Measurements from ENCODE around the gene ATP8A2.
"Not testable (repeated sequence)": the region's sequence is repeated elsewhere in the genome, so short reads cannot be mapped to it uniquely, and the experiment has no call there.

Gene ATP8A2

DNA sequence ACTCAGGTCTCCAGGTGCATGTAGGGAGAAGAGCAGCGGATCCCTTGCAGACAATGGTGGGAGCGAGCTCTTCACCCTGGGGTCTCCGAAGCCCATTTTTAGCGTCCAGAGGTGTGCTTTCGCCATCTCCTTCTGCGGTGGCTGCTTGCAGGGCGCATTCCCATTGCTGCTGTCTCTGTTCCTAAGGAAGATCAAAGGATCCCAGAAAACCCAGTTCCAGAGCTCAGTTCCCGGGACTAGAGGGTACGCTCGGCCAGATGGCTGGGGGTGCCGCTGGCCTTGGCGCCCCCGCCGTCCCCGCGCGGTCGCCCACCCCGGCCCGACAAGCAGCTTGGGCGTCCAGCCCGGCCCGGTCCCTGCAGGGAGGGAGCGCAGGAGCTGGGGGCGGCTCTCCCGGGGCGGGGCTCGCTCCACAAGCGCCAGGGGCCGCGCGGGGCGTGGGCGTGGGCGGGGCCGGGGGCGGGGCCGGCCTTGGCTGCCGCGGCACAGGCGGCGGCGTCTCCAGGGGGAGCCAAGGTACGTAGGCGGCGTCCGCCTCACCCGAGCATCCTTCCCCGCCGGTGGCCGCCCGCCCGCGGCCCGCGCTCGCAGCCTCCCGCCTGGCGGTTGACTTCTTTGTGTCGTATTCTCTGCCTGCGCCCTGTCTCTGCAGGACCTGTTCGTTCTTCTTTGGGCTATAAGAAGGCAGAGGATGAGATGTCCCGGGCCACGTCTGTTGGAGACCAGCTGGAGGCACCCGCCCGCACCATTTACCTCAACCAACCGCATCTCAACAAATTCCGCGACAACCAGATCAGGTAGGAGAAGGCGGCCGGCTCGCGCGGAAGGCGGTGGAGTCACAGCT is 96.8 kb downstream of the ATP8A2 start:
- H3K27me3 Mint-ChIP-seq: peaks cover 31% of the 10 kb centered on the region
- peak overlapping the region; percentile 44 for H3K4me3 Mint-ChIP-seq
- no peak overlapping the region for H3K27ac Mint-ChIP-seq
- no peaks in the 10 kb centered on the region for H3K36me3 Mint-ChIP-seq
- peaks cover 12% of the 10 kb centered on the region for H3K4me1 Mint-ChIP-seq
- H3K9me3 Mint-ChIP-seq: no peaks in the 10 kb centered on the region

DNA sequence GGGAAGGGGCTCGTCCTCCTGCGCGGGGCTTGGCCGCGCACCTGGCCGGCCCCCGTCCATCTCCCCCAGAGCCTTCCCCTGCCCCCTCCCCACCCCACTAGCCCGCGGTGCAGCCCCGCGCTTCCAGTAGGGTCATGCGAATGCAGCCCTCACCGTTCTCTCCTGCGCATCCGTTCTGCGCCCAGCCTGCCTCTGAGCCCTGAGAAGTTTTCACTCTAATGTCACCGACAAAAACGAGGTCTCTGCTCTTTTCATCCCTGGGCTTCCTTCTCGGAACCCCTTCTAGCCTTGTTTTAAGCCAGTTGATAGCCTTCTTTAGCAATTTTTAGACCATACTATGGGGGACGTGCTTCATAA is 97.4 kb downstream of the ATP8A2 start:
- H3K27me3 Mint-ChIP-seq: peaks cover 31% of the 10 kb centered on the region

DNA sequence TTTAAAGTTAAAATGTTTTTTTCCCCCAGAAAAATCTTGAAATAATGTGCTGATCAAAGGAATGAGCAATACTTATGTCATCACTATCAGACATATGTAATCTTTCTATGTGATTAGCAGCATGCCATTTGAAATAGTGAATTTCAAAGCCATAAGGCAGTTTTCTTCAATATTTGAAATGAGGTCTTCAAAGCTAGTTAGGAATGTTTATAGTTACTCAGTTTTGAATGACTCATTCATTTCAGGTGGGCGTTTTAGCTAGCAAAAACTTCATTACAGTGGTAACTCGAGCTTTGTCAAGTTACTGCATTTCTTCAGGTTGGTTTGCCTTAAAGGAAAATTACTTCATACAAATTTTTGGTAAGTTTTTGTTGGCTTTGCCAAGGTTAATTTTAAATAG is 102.1 kb downstream of the ATP8A2 start:
- H3K27ac Mint-ChIP-seq: no peak overlapping the region
- H3K9me3 Mint-ChIP-seq: no peaks in the 10 kb centered on the region
- no peaks in the 10 kb centered on the region for H3K36me3 Mint-ChIP-seq
- H3K4me3 Mint-ChIP-seq: no peak overlapping the region
- H3K27me3 Mint-ChIP-seq: peaks cover 26% of the 10 kb centered on the region
- H3K4me1 Mint-ChIP-seq: peaks cover 10% of the 10 kb centered on the region

More for the DNA sequence above, 97.4 kb downstream of the ATP8A2 start:
- Mint-ChIP-seq H3K36me3 (no peaks in the 10 kb centered on the region), H3K27ac (no peak overlapping the region), H3K4me3 (peak overlapping the region; percentile 17), H3K4me1 (peaks cover 12% of the 10 kb centered on the region), H3K9me3 (no peaks in the 10 kb centered on the region)

DNA sequence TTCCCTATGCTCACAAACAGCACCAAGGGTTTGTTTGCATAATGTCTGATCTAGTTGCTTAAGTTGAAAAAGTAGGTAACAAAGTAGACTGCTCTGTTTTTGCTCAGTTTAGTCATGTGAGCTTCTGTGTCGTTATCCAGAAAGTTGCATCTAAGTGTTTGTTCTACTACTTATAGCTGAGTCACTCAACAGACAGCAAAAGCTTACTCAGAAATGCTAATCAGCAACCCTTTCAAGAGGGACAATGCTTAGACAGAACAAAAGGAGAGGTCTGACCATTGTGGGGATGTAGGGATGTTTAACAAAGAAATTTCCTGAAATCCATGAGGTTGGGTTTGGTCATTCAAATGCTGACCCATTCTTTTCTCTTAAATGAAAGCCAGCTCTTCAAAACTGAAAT is 106.4 kb downstream of the ATP8A2 start:
- Mint-ChIP-seq H3K27ac (no peak overlapping the region), H3K36me3 (no peaks in the 10 kb centered on the region), H3K27me3 (peaks cover 11% of the 10 kb centered on the region), H3K4me3 (no peak overlapping the region), H3K9me3 (peaks cover 5% of the 10 kb centered on the region), H3K4me1 (no peaks in the 10 kb centered on the region)

DNA sequence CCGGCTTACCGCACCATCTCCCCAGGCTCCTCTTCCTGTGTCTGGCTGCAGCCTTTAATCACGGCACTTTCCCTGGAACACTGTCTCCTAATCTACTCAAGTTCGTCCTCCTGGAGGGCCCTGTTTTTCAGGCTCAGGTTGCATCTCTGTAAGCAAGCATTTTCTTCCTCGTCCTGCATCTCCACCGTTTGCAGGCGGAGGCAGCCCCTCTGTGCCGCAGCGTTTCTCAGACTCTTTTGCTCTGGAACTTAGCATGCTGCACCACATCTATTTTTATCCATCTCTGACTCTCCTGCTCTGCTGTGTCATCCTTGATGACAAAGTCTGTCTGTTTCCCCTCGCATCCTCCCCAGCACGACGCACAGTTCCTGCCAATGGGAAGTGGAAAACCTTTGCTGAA is 117.5 kb downstream of the ATP8A2 start:
- Mint-ChIP-seq H3K4me1 (no peaks in the 10 kb centered on the region), H3K4me3 (no peak overlapping the region), H3K27me3 (peaks cover 10% of the 10 kb centered on the region), H3K27ac (no peak overlapping the region), H3K9me3 (no peaks in the 10 kb centered on the region), H3K36me3 (no peaks in the 10 kb centered on the region)

DNA sequence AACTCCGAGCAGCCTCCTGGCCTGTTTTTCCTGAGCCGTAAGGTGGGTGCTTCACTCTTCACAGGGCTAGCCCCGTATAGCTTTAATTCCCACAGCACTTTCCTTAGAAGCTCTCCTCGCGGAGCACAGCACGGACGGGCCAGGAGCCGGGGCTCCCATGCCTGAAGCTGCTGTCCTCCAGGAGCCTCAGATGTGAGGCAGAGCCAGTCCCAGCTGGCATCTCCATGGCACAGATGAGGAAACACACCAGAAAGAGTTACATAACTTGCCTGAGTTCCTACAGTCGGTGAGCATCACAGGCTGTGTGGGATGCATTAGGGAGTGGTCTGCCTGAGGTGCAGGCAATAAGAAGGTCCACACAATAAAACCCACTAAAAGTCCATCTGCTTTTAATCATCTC is 118.5 kb downstream of the ATP8A2 start:
- Mint-ChIP-seq H3K9me3 (no peaks in the 10 kb centered on the region), H3K4me1 (no peaks in the 10 kb centered on the region), H3K36me3 (no peaks in the 10 kb centered on the region), H3K27me3 (peaks cover 12% of the 10 kb centered on the region), H3K27ac (no peak overlapping the region), H3K4me3 (no peak overlapping the region)

DNA sequence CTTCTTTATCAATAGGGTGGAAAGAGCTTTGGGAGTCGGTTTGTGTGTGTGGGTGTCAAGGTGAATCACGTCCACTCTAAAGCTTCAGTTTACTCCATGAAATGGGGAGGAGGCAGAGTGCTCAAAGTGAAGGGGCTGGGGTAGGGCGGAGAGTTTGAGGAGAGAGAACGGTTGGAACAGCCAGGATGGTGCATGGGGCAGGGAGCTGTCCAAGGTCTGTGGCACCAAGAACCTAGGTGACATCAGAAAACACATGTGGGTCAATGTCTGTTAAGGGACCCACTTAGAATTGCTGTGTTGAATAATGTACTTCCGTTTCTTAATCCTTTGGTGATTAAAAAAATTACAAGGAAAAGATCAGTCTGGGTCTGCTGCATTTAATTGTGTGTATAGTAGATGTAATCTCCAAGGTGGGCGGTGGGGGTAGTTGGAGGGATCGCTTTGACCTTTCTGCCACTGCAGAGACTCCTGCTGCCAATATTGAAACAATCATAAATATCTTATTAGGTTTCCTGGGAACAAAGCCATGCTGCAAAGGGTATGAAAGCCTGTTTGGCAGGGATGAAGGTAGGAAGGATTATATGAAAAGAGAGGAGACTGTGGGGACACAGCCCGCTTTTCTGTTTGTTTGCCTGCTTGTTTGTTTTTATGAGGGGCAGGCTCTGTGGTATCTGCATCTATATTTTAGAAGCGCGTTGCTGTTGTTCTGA is 122.3 kb downstream of the ATP8A2 start:
- Mint-ChIP-seq H3K27me3 (peaks cover 15% of the 10 kb centered on the region), H3K27ac (no peak overlapping the region), H3K36me3 (no peaks in the 10 kb centered on the region), H3K4me1 (no peaks in the 10 kb centered on the region), H3K4me3 (no peak overlapping the region), H3K9me3 (no peaks in the 10 kb centered on the region)

DNA sequence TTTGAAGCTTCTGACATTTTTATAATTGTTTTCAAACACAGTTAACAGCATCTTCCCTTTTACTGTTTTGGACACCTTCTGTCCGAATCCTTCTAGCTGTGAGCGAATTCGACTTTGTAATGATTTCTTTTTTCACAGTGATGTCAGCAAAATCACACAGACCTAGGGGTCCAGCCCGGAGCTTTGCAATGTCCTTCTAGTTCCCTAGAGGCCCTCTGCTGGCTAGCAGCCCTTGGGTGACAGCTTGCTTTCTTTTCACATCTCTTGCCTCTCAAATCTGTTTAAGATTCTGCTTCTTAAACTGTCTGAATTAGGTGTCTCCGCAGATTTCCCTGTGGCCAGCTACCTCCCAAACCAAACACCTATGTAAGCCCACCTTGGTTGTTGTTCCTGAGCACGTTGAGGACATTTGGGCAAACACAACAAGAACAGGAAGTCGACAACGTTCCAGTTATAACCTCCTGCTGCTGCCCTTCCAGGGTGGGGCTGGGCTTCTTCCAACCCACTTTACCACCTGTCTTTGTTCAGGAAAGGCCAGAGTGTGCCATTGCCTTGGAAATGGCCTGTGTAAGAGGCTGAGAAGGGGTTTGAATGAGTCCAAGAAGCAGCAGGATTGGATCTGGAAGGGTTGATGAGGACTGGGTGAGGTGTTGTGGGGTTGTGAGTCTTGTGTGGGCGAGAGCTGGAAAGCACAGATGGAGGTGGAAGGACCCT is 123.1 kb downstream of the ATP8A2 start:
- Mint-ChIP-seq H3K4me1 (no peaks in the 10 kb centered on the region), H3K36me3 (no peaks in the 10 kb centered on the region), H3K4me3 (no peak overlapping the region), H3K27me3 (peaks cover 9% of the 10 kb centered on the region), H3K27ac (no peak overlapping the region), H3K9me3 (no peaks in the 10 kb centered on the region)

DNA sequence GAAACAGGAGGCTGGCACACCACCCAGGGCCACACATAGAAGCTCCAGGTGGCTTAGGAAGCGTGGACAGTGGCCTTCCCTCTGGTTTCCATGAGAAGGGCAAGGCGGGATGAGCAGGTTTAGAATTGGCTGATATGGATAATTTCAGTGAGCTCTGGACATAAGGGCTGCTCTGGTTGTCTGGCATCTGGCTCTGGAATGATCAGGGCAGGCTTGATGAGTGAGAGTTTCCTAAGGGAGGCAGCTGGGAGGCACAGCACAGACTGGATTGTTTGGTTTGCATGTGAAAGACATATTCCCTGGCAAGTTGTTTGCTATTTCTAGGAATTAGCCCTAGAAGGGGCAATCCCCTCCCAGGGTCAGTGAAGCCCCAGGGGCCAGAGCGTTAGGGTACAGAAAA is 129.5 kb downstream of the ATP8A2 start:
- H3K27ac Mint-ChIP-seq: no peak overlapping the region
- no peaks in the 10 kb centered on the region for H3K36me3 Mint-ChIP-seq
- peaks cover 11% of the 10 kb centered on the region for H3K27me3 Mint-ChIP-seq

DNA sequence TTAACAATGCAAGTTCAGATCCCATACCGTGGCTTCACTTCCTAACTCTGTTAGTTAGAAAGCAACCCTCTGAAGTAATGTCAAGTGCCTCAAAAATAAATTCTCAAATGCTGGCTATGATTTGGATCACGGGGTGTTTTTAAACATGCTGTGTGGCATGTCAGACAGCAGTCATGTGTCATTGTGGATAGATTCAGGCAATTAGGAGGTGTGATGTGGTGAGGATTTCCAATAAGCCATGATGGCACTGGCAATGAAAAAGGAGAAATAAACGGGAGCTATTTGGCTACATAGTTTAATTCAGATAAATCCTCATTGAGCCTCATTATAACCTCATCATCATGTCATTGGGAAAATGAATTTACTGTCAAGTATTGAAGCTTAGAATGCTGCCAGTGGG is 130.3 kb downstream of the ATP8A2 start:
- H3K4me1 Mint-ChIP-seq: no peaks in the 10 kb centered on the region
- peaks cover 13% of the 10 kb centered on the region for H3K27me3 Mint-ChIP-seq
- no peak overlapping the region for H3K27ac Mint-ChIP-seq
- H3K9me3 Mint-ChIP-seq: no peaks in the 10 kb centered on the region
- no peak overlapping the region for H3K4me3 Mint-ChIP-seq
- H3K36me3 Mint-ChIP-seq: no peaks in the 10 kb centered on the region

More for the DNA sequence above, 129.5 kb downstream of the ATP8A2 start:
- Mint-ChIP-seq H3K4me3 (no peak overlapping the region), H3K9me3 (no peaks in the 10 kb centered on the region), H3K4me1 (no peaks in the 10 kb centered on the region)

DNA sequence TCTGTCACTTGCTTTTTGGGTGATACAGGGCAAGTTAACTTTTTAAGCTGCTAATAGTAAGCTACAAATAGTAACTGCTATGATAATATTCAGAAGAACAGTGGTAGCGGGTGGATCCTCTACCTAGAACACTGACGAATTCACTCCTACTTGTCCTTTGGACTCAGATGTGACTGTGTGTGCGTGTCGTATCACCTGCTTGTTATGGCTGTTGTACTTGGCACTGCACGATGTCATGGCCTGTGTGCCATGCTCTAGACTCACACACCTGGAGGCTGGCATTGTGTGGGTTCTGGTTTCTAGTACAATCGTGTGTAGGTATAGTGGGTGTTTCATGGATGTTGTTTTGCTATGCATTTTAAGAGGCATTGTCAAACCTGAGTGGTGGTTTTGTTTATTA is 130.8 kb downstream of the ATP8A2 start:
- Mint-ChIP-seq H3K27ac (no peak overlapping the region), H3K27me3 (peaks cover 13% of the 10 kb centered on the region), H3K4me1 (no peaks in the 10 kb centered on the region), H3K4me3 (no peak overlapping the region), H3K36me3 (no peaks in the 10 kb centered on the region), H3K9me3 (no peaks in the 10 kb centered on the region)

DNA sequence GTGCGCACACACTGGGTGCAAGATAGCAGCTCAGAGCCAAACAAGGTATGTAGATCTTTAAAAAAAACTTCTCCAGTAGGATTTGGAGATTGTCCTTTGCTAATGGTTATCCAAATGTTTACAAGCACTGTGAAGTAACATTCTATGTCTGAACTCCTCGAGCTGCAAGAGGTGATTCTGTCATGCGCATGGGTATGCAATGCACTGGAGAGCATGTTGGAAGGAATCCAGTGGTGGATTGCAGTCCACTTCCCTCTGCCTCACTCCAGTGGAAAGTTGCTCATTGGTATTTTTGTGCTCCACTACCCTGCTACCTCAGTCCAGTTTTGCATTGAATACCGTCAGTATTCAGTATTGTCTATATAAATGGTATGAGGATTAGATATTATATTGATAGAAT is 132.1 kb downstream of the ATP8A2 start:
- Mint-ChIP-seq H3K27me3 (peaks cover 14% of the 10 kb centered on the region), H3K27ac (no peak overlapping the region), H3K36me3 (no peaks in the 10 kb centered on the region), H3K4me3 (no peak overlapping the region), H3K4me1 (no peaks in the 10 kb centered on the region), H3K9me3 (no peaks in the 10 kb centered on the region)

DNA sequence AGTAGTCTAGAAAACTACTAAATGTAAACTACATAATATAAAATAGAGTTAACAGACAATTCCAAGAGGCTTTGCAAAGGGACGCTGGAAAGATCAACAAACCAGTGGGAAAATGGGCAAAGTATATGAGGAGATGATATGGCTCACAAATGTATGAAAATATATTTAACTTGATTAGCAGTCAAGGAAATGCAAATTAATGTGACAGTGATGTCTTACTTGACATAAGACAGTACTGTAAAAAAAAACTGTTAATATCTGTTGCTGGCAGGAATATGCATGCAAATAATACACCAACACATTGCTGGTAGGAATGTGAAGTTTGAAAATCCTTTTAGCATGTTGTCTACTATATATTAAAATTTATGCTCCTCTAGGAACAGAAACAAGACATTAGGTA is 136.1 kb downstream of the ATP8A2 start:
- H3K27me3 Mint-ChIP-seq: peaks cover 11% of the 10 kb centered on the region
- H3K4me3 Mint-ChIP-seq: no peak overlapping the region
- no peak overlapping the region for H3K27ac Mint-ChIP-seq
- H3K4me1 Mint-ChIP-seq: no peaks in the 10 kb centered on the region
- H3K9me3 Mint-ChIP-seq: no peaks in the 10 kb centered on the region
- H3K36me3 Mint-ChIP-seq: no peaks in the 10 kb centered on the region

DNA sequence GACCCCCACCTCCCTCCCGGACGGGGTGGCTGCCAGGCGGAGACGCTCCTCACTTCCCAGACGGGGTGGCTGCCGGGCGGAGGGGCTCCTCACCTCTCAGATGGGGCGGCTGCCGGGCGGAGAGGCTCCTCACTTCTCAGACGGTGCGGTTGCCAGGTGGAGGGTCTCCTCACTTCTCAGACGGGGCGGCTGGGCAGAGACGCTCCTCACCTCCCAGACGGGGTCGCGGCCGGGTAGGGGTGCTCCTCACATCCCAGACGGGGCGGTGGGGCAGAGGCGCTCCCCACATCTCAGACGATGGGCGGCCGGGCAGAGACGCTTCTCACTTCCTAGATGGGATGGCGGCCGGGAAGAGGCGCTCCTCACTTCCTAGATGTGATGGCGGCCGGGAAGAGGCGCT is 141.3 kb downstream of the ATP8A2 start:
- H3K36me3 Mint-ChIP-seq, H3K4me3 Mint-ChIP-seq, H3K27ac Mint-ChIP-seq, H3K4me1 Mint-ChIP-seq, H3K9me3 Mint-ChIP-seq, H3K27me3 Mint-ChIP-seq: not testable (repeated sequence)

DNA sequence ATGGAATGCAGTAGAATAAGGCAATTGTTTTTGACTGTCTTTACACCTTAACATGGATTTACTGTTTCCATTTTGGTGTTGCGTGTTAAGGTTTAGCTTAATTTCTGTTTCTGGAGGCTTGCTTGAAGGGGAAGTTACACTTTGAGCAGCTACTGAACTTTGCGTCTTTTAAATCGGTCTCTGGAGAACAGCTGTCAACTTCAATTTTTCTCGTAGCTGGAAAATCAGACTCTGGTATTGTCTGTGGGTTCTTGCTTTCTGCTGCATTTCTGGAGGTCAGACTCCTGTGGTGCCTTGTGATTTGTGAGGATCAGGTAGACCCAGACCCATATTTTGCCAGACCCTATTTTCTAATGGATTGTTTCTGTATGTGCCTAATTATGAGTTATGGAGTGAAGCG is 146.7 kb downstream of the ATP8A2 start:
- no peak overlapping the region for H3K4me3 Mint-ChIP-seq
- no peaks in the 10 kb centered on the region for H3K36me3 Mint-ChIP-seq

DNA sequence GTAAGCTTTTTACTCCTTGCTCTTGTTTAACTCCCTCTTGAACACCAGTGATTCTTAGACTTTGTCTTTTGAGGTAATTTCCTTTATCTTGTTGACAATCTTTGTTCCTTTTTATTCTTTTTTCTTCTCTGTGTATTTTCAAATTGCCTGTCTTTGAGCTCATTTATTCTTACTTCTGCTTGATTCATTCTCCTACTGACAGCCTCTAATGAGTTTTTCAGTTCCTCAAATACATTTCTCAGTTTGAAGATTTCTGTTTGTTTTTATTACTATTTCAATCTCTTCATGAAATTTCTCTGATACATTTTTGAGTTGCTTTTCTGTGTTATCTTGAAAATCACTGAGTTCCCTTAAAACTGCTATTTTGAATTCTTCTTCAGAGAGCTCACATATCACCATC is 154.1 kb downstream of the ATP8A2 start:
- Mint-ChIP-seq H3K4me3 (no peak overlapping the region), H3K4me1 (no peaks in the 10 kb centered on the region), H3K27me3 (peaks cover 23% of the 10 kb centered on the region), H3K9me3 (peaks cover 30% of the 10 kb centered on the region), H3K36me3 (peaks cover 2% of the 10 kb centered on the region), H3K27ac (no peak overlapping the region)

More for the DNA sequence above, 146.7 kb downstream of the ATP8A2 start:
- Mint-ChIP-seq H3K9me3 (no peaks in the 10 kb centered on the region), H3K27me3 (peaks cover 11% of the 10 kb centered on the region), H3K4me1 (no peaks in the 10 kb centered on the region), H3K27ac (no peak overlapping the region)
